Neural crest cell (in vitro differentiated cells): ENCODE measurements around the gene MAGIX. TPM values are rescaled to one million over a fixed set of nuclear protein-coding genes. Genes with fewer than 3 reads are reported as not detected.
A peak's percentile ranks its signal among the peaks of the same experiment; 100 is the strongest.

Source experiments
- DNase-seq: peaks from one replicate; pipeline ENCODE4 v3.0.0; 2021; ENCODE audit warnings: low read depth, mixed read lengths, low spot score
- H3K27ac Mint-ChIP-seq: one replicate; pipeline ENCODE4 v1.8.0; 2021; ENCODE audit warnings: mild to moderate bottlenecking, mixed read lengths; ENCODE audit not compliant: unreplicated experiment
- H3K27me3 Mint-ChIP-seq: 2 replicates; pipeline ENCODE4 v1.8.0; 2021; ENCODE audit warnings: low read depth, mild to moderate bottlenecking, mixed read lengths
- H3K36me3 Mint-ChIP-seq: 2 replicates; pipeline ENCODE4 v1.8.0; 2021; ENCODE audit warnings: low read depth, mild to moderate bottlenecking, mixed read lengths
- H3K4me1 Mint-ChIP-seq: 2 replicates; pipeline ENCODE4 v1.8.0; 2021; ENCODE audit warnings: mixed read lengths
- H3K4me3 Mint-ChIP-seq: one replicate; pipeline ENCODE4 v1.8.0; 2021; ENCODE audit warnings: mild to moderate bottlenecking, mixed read lengths
- H3K9me3 Mint-ChIP-seq: 2 replicates; pipeline ENCODE4 v1.8.0; 2021; ENCODE audit warnings: mixed read lengths
- total RNA-seq: library from RNA; stranded (reverse); gene quantifications from 2 replicates; pipeline ENCODE4 v1.2.1, GENCODE V29; 2021
- TF ChIP-seq, protein P1 (sequence below): fragments of 200-600 bp; sonication (generic); conservative IDR thresholded peaks from 2 replicates; pipeline ENCODE4 v1.5.0; 2021; ENCODE audit warnings: antibody characterized with exemption, mild to moderate bottlenecking

MAGIX gene
- total RNA-seq, 1 donor from 2014 or later = 1.6 TPM

- TF ChIP-seq, protein P1, sequence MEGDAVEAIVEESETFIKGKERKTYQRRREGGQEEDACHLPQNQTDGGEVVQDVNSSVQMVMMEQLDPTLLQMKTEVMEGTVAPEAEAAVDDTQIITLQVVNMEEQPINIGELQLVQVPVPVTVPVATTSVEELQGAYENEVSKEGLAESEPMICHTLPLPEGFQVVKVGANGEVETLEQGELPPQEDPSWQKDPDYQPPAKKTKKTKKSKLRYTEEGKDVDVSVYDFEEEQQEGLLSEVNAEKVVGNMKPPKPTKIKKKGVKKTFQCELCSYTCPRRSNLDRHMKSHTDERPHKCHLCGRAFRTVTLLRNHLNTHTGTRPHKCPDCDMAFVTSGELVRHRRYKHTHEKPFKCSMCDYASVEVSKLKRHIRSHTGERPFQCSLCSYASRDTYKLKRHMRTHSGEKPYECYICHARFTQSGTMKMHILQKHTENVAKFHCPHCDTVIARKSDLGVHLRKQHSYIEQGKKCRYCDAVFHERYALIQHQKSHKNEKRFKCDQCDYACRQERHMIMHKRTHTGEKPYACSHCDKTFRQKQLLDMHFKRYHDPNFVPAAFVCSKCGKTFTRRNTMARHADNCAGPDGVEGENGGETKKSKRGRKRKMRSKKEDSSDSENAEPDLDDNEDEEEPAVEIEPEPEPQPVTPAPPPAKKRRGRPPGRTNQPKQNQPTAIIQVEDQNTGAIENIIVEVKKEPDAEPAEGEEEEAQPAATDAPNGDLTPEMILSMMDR = no peak
- H3K27me3 Mint-ChIP-seq = no peaks in the 10 kb centered on the region
- DNase-seq = peak; percentile 78
- peaks cover 4% of the 10 kb centered on the region for H3K36me3 Mint-ChIP-seq
- peak overlapping the region; percentile 27 for H3K27ac Mint-ChIP-seq
- H3K4me1 Mint-ChIP-seq = peaks cover 9% of the 10 kb centered on the region
- H3K9me3 Mint-ChIP-seq = no peaks in the 10 kb centered on the region
- peak overlapping the region; percentile 79 for H3K4me3 Mint-ChIP-seq
Measured at GRCh38 chrX:49184294-49185281, 22.0 kb downstream of the MAGIX start.

DNA sequence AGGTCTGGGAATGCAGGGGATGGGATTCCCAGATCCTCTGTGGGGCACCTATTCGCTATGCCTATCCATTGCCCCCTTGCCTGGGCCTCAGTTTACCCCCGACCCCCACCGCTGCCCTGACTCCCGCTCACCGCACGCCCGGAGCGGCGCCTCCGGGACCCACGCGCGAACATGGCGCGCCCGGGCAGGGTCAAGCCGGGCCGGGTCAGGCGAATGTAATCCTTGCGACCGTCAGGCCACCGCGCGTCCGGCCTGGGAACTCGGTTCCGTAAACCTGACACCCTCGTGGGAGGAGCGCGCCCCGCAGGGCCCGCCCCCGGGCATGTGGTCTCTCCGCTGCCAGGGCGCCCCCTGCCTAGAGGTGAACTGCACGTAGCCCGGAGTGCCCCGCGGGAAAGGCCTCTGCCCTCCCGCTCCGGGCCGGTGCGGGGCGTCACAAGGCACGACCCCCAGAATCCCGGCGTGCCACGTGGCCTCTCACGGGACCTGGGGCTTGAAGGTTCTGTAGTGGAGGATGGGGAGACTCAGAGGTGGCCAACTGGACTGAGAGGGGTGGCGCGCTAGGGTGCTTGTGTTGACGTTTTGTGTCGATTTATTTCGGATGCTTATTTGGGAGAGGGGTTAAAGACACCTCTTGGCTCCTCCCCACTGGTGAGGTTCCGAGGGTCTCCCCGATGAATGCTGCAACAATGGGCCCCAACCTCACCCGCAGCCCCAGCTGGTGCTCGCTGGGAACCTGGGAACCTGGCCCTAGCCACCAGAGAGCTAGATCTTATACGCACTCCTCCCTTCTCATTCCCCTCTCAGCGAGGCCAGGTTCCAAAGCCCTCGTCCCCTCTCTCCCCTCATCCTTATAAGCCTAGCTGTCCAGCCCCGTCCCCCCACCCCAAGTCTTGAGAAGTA lies 23.8 kb downstream of the MAGIX start, which contains the start of gene PRICKLE3:
Gene PRICKLE3 (minus strand): TSS at position 249 of the 903 bp plus-strand sequence. CDS start 76 bp downstream, at position 173.
- peak within 1 kb of the TSS; percentile 70 for H3K4me3 Mint-ChIP-seq
- TF ChIP-seq, protein P1 = peak; percentile 39
- H3K27ac Mint-ChIP-seq = no peak within 1 kb of the TSS
- peak; percentile 50 for DNase-seq
- H3K9me3 Mint-ChIP-seq = peaks cover 2% of the 10 kb centered on the region
- H3K4me1 Mint-ChIP-seq = peaks cover 19% of the 10 kb centered on the region
- no peaks in the 10 kb centered on the region for H3K27me3 Mint-ChIP-seq
- peaks cover 4% of the 10 kb centered on the region for H3K36me3 Mint-ChIP-seq

DNA sequence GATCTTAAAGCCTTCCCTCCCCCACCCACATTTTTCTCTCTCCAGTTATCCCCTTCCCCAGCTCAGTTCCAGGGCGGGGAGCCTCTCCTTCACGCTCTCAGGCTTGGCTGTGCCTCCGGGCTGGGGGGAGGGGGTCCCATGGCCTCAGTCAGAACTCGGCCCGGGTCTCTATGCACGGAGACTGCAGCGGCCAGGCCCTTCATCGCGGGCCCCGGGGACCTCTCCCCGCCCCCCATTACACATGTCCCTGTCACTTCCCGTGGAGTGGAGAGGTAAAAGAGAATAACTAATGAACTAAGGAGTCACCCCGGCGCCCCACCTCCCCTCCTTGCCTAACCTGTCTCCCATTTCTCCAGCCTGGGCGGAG lies 24.5 kb downstream of the MAGIX start:
- H3K9me3 Mint-ChIP-seq = peaks cover 2% of the 10 kb centered on the region
- DNase-seq = no peak
- H3K4me1 Mint-ChIP-seq = peaks cover 19% of the 10 kb centered on the region
- TF ChIP-seq, protein P1 = no peak
- peak overlapping the region; percentile 51 for H3K4me3 Mint-ChIP-seq
- no peak overlapping the region for H3K27ac Mint-ChIP-seq
- peaks cover 4% of the 10 kb centered on the region for H3K36me3 Mint-ChIP-seq
- no peaks in the 10 kb centered on the region for H3K27me3 Mint-ChIP-seq

GRCh38 chrX:49187526-49187925 lies 25.0 kb downstream of the MAGIX start:
- Mint-ChIP-seq H3K9me3 (peaks cover 2% of the 10 kb centered on the region), H3K27ac (no peak overlapping the region), H3K36me3 (no peaks in the 10 kb centered on the region), H3K27me3 (no peaks in the 10 kb centered on the region), H3K4me1 (peaks cover 19% of the 10 kb centered on the region), H3K4me3 (peak overlapping the region; percentile 51)
- no peak for DNase-seq
- TF ChIP-seq, protein P1 = no peak

DNA sequence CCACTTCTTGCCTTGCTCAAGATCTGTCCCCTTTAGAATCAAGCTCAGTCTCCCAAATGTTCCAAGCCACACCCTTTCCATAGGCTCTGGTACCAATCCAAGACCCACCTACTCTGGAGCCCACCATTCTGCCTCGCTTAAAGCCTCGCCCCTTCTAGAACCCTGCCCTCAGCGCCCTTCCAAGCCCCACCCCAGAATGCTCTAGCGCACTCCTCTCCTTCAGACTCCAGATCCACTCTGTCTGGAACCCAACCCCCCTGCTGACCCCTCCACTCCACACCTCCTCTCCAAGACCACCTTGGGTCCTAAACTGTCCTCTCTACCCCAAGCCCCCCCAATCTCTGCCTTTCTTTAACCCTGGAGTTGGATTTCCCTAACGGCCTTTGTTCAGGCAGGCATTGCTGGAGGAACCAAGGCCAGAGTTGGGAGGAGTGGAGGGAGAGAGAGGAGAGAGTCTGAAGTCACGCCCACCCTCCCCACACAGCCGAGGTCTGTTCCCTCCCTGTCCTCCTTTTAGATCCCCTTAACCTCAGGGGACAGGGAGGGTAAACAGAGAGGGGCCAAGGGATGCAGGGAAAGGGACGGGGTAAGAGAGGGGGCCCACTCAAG lies 26.0 kb downstream of the MAGIX start:
- Mint-ChIP-seq H3K36me3 (no peaks in the 10 kb centered on the region), H3K9me3 (peaks cover 2% of the 10 kb centered on the region)
- TF ChIP-seq, protein P1 = no peak

More for the DNA sequence above, 26.0 kb downstream of the MAGIX start:
- no peaks in the 10 kb centered on the region for H3K27me3 Mint-ChIP-seq
- peaks cover 19% of the 10 kb centered on the region for H3K4me1 Mint-ChIP-seq
- no peak overlapping the region for H3K4me3 Mint-ChIP-seq
- no peak overlapping the region for H3K27ac Mint-ChIP-seq
- DNase-seq = no peak
